Nasal cavity respiratory epithelium epithelial cell of viscerocranial mucosa (primary cell): Measurements from ENCODE around the gene CCNG1. TPM values are rescaled to one million over a fixed set of nuclear protein-coding genes. Genes with fewer than 3 reads are reported as not detected.

ENCODE experiments used
- total RNA-seq: library from RNA; depleted of rRNA; stranded (reverse); fragments of >200 nt; gene quantifications from 2 replicates; pipeline ENCODE4 v1.2.3, GENCODE V29; 2014

Gene CCNG1
- total RNA-seq = 102 and 159 TPM in 2 replicates

GRCh38 chr5:163437309-163438182 is at the start of gene CCNG1:
CCNG1 (plus strand) TSS chr5:163437595; CDS start chr5:163439257, 1,662 bp downstream.

DNA sequence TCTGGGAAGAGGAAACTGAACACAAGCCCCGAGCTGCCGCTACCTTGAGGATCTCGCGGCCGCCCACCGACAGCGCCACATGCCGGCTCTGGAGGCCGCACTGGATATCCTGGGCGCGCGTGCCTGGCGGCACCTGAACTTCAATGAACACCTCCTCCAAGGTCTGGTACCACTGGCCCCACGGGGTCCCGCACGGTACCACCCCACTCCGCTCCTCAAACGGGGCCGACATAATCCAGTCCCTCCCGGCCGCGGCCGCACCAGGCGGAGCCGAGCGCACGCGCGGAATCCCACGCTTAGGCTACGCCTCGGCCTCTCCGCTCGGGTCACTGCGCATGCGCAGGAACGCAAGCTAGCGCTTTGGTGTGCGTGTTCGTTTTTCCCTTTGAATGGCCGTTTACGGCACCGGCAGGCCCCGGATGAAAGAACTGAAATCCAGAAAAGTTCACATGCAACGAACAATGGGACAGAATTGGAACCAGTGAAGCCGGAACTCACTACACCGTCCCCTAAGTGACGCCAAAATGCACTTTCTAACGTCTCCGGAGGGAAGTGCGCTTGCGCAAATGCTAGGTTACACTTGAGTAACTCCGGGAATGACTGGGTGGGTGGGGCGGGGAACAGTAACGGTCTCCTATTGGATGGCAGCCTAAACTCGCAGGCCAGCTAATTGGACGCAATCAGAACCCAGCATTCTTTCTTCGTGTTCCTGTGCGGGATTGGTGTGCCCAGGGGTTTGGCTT is 22.6 kb downstream of the CCNG1 start, which contains the start of gene NUDCD2:
TSS of gene NUDCD2 (minus strand) at position 284 of the 743 bp plus-strand sequence. CDS start at position 232, 52 bp downstream.

DNA sequence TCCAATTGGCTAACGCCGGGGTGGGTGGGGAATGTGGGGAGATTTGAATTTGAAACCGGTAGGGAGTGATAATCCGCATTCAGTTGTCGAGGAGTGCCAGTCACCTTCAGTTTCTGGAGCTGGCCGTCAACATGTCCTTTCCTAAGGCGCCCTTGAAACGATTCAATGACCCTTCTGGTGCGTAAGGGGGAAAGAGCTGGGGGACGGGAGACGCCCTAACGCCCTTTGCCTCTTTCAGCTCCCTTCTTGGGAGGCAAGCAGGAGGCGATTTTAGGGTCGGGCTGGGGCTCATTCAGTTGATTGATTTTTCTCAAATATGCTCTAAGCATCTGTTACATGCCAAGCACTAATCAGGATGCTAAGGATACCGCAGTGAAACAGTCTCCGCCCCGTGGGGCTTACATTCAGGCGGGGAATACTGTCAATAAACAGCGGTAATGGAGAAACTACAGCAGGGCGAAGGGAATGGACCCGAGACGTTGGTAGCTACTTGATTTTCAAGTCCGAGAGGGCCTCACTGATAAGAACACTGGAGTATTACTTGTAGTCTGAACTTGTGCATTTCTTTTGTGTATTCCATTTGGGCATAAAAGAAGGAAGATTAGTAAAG is 23.3 kb downstream of the CCNG1 start, which contains the start of gene HMMR:
TSS of gene HMMR (plus strand) at position 71 of the 610 bp plus-strand sequence. CDS start at position 132, 61 bp downstream.

Other genes starting within 250 kb of the CCNG1 start
- gene NUDCD2, start 22.5 kb downstream of the CCNG1 start, total RNA-seq = 7.4 and 11.3 TPM in 2 replicates
- gene HMMR, start 23.0 kb downstream of the CCNG1 start, total RNA-seq = 0.34 and 0.50 TPM in 2 replicates
- 58.1 and 69.9 TPM in 2 replicates for gene MAT2B, start 68.0 kb downstream of the CCNG1 start, total RNA-seq